Vagina (tissue), 2 donors: ENCODE results near the gene TTLL12.

Experiments
- POLR2A ChIP-seq, 2 donors: fragments of 450-650 bp; IDR thresholded peaks; one replicate each; pipeline ENCODE4 v1.6.1; 2017; ENCODE audit warnings: antibody characterized with exemption in 2 of 2, mild to moderate bottlenecking in 2 of 2, moderate library complexity in 2 of 2
- POLR2AphosphoS5 ChIP-seq, 2 donors: sonication (generic); formaldehyde crosslinking; IDR thresholded peaks; one replicate each; pipeline ENCODE4 v1.9.0; 2017; ENCODE audit warnings: antibody characterized with exemption in 2 of 2, mild to moderate bottlenecking in 2 of 2, low read depth in 1 of 2; ENCODE audit not compliant: insufficient read depth in 1 of 2
- TF ChIP-seq, protein P1 (sequence below), 3 experiments: fragments of 450-650 bp in 2 of 3; fragments of 200-600 bp in 1 of 3; sonication (generic) in 1 of 3; IDR thresholded peaks; one replicate each; pipeline ENCODE4 v1.5.1; 2017 to 2019; ENCODE audit warnings: antibody characterized with exemption in 3 of 3, mild to moderate bottlenecking in 2 of 3, moderate library complexity in 2 of 3

DNA sequence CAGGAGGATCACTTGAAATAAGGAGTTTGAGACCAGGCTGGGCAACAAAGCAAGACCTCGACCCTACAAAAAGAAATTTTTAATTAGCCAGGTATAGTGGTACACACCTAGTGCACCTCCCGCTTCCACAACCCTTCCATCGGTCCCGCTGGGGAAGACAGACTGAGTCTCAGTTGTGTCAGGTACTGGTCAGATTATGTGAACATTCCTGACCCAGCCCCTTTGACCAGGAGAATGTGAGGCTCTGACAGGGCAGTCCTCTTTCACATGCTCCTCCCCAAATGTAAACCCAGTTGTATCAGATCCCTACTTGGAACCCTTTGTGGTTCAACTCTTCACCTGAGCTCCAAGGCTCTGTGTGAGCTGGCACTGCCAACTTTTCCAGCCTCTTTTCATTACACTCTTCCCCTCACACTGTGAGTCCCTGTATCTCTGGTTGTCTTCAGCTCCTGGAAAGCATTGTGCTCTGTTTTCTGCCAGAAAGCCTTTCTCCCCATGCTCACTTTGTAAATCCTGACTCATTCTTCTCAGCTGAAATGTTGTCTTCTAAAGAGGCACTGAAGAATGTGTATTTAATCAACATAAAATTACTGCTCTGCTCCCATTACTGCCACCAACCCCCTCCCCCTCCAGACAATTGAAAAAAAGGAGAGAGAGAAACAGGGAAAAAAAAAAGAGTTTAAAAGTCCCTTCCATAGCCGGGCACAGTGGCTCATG lies 2.1 kb upstream of the TTLL12 start:
- TF ChIP-seq, protein P1, sequence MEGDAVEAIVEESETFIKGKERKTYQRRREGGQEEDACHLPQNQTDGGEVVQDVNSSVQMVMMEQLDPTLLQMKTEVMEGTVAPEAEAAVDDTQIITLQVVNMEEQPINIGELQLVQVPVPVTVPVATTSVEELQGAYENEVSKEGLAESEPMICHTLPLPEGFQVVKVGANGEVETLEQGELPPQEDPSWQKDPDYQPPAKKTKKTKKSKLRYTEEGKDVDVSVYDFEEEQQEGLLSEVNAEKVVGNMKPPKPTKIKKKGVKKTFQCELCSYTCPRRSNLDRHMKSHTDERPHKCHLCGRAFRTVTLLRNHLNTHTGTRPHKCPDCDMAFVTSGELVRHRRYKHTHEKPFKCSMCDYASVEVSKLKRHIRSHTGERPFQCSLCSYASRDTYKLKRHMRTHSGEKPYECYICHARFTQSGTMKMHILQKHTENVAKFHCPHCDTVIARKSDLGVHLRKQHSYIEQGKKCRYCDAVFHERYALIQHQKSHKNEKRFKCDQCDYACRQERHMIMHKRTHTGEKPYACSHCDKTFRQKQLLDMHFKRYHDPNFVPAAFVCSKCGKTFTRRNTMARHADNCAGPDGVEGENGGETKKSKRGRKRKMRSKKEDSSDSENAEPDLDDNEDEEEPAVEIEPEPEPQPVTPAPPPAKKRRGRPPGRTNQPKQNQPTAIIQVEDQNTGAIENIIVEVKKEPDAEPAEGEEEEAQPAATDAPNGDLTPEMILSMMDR (IDR thresholded peaks at IDR 0.05) = no peak
- no peak for TF ChIP-seq POLR2AphosphoS5 (IDR thresholded peaks at IDR 0.05; ENCODE audit: insufficient read depth in 1 of 2, low read depth in 1 of 2)
- TF ChIP-seq POLR2A (IDR thresholded peaks at IDR 0.05) = no peak
